ENCODE results near the gene ARAP2.

ARAP2 gene

DNA sequence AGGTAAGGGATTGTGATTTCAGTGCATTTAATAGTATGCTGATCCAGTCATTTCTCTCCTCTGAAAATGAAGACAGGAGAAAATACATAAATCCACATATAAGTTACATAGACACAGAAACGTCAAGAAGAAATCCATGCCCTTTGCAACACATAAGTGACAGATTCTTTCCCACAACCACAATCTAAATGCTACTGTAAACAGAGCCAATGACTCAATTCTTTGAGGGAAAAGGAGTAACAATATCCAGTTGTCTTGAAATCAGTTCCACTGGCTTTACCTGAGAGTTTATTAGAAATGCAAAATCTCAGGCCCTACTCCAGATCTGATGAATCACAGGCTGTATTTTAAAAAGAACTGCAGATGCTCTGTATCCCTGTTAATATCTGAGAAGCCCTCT, 66.4 kb downstream of the ARAP2 start:
- H3K4me2 ChIP-seq (ENCODE audit: low read length), result no peak overlapping the region
- H4K20me1 ChIP-seq (ENCODE audit: control insufficient read depth, insufficient read depth, low read depth, low read length), result no peaks in the 10 kb centered on the region
- H3K9me2 ChIP-seq (replicated peaks; ENCODE audit: control insufficient read depth, low read length), result no peaks in the 10 kb centered on the region
- H3K4me3 ChIP-seq (ENCODE audit: low read length), result no peak overlapping the region
- H3K4me1 ChIP-seq (ENCODE audit: control insufficient read depth, low read length), result no peaks in the 10 kb centered on the region
- no peaks in the 10 kb centered on the region for H3K9me3 ChIP-seq (ENCODE audit: control insufficient read depth, insufficient read depth, low read length)
- no peak for TF ChIP-seq EZH2phosphoT487 (IDR thresholded peaks at IDR 0.05; ENCODE audit: borderline replicate concordance, low read length)
- TF ChIP-seq, protein P1, sequence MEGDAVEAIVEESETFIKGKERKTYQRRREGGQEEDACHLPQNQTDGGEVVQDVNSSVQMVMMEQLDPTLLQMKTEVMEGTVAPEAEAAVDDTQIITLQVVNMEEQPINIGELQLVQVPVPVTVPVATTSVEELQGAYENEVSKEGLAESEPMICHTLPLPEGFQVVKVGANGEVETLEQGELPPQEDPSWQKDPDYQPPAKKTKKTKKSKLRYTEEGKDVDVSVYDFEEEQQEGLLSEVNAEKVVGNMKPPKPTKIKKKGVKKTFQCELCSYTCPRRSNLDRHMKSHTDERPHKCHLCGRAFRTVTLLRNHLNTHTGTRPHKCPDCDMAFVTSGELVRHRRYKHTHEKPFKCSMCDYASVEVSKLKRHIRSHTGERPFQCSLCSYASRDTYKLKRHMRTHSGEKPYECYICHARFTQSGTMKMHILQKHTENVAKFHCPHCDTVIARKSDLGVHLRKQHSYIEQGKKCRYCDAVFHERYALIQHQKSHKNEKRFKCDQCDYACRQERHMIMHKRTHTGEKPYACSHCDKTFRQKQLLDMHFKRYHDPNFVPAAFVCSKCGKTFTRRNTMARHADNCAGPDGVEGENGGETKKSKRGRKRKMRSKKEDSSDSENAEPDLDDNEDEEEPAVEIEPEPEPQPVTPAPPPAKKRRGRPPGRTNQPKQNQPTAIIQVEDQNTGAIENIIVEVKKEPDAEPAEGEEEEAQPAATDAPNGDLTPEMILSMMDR (IDR thresholded peaks at IDR 0.05; ENCODE audit: low read depth, low read length, poor library complexity, severe bottlenecking), result no peak
- H3K27me3 ChIP-seq (ENCODE audit: control insufficient read depth, low read length), result no peaks in the 10 kb centered on the region
- no peaks in the 10 kb centered on the region for H3K36me3 ChIP-seq (ENCODE audit: control insufficient read depth, low read length)
- H3K27ac ChIP-seq (ENCODE audit: low read depth, low read length), result no peak overlapping the region
- no peaks in the 10 kb centered on the region for H3K79me2 ChIP-seq (ENCODE audit: control insufficient read depth, low read length)
- no peaks in the 10 kb centered on the region for H3F3A ChIP-seq (ENCODE audit: control insufficient read depth, insufficient read depth)

DNA sequence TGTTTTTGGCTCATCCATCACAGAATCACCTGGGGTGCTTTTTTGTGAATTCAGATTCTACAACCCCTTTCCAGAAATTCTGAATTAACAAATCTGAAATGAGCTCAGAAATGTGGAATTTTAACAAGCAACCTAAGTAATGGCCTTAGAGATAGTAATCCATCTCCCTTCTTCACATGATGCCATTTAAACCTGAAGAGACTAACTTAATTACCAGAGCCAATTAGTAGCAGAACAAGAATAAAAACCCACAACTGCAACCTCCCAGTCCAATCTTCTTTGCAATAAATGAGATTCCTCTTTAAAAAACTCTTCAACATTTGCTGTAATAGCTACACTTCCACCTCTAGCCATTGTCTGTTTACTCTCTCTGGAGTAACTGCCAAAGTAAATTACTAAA, 69.7 kb downstream of the ARAP2 start:
- Histone ChIP-seq H3K27me3 (ENCODE audit: control insufficient read depth, low read length) (no peaks in the 10 kb centered on the region), H3K9me3 (ENCODE audit: control insufficient read depth, insufficient read depth, low read length) (no peaks in the 10 kb centered on the region), H3K36me3 (ENCODE audit: control insufficient read depth, low read length) (no peaks in the 10 kb centered on the region), H3K9me2 (replicated peaks; ENCODE audit: control insufficient read depth, low read length) (no peaks in the 10 kb centered on the region), H3K4me1 (ENCODE audit: control insufficient read depth, low read length) (no peaks in the 10 kb centered on the region), H3K79me2 (ENCODE audit: control insufficient read depth, low read length) (no peaks in the 10 kb centered on the region), H4K20me1 (ENCODE audit: control insufficient read depth, insufficient read depth, low read depth, low read length) (no peaks in the 10 kb centered on the region), H3F3A (ENCODE audit: control insufficient read depth, insufficient read depth) (no peaks in the 10 kb centered on the region), H3K4me3 (ENCODE audit: low read length) (no peak overlapping the region), H3K4me2 (ENCODE audit: low read length) (no peak overlapping the region), H3K27ac (ENCODE audit: low read depth, low read length) (no peak overlapping the region)
- TF ChIP-seq EZH2phosphoT487 (IDR thresholded peaks at IDR 0.05; ENCODE audit: borderline replicate concordance, low read length), result no peak

GRCh38 chr4:36173905-36174304, 70.4 kb downstream of the ARAP2 start:
- Histone ChIP-seq H3K4me3 (ENCODE audit: low read length) (no peak overlapping the region), H3F3A (ENCODE audit: control insufficient read depth, insufficient read depth) (no peaks in the 10 kb centered on the region)
- no peak for TF ChIP-seq EZH2phosphoT487 (IDR thresholded peaks at IDR 0.05; ENCODE audit: borderline replicate concordance, low read length)
- TF ChIP-seq, protein P1 (IDR thresholded peaks at IDR 0.05; ENCODE audit: low read depth, low read length, poor library complexity, severe bottlenecking), result no peak

GRCh38 chr4:36172656-36173055, 71.7 kb downstream of the ARAP2 start:
- Histone ChIP-seq H3K36me3 (ENCODE audit: control insufficient read depth, low read length) (no peaks in the 10 kb centered on the region), H3K4me1 (ENCODE audit: control insufficient read depth, low read length) (no peaks in the 10 kb centered on the region), H3K9me3 (ENCODE audit: control insufficient read depth, insufficient read depth, low read length) (no peaks in the 10 kb centered on the region), H3K27ac (ENCODE audit: low read depth, low read length) (no peak overlapping the region), H3F3A (ENCODE audit: control insufficient read depth, insufficient read depth) (no peaks in the 10 kb centered on the region), H3K4me3 (ENCODE audit: low read length) (no peak overlapping the region), H3K9me2 (replicated peaks; ENCODE audit: control insufficient read depth, low read length) (no peaks in the 10 kb centered on the region), H3K4me2 (ENCODE audit: low read length) (no peak overlapping the region), H3K79me2 (ENCODE audit: control insufficient read depth, low read length) (no peaks in the 10 kb centered on the region), H4K20me1 (ENCODE audit: control insufficient read depth, insufficient read depth, low read depth, low read length) (no peaks in the 10 kb centered on the region), H3K27me3 (ENCODE audit: control insufficient read depth, low read length) (no peaks in the 10 kb centered on the region)
- TF ChIP-seq EZH2phosphoT487 (IDR thresholded peaks at IDR 0.05; ENCODE audit: borderline replicate concordance, low read length), result no peak
- TF ChIP-seq, protein P1 (IDR thresholded peaks at IDR 0.05; ENCODE audit: low read depth, low read length, poor library complexity, severe bottlenecking), result no peak

More at GRCh38 chr4:36173905-36174304, 70.4 kb downstream of the ARAP2 start:
- Histone ChIP-seq H3K79me2 (ENCODE audit: control insufficient read depth, low read length) (no peaks in the 10 kb centered on the region), H3K9me3 (ENCODE audit: control insufficient read depth, insufficient read depth, low read length) (no peaks in the 10 kb centered on the region), H3K27me3 (ENCODE audit: control insufficient read depth, low read length) (no peaks in the 10 kb centered on the region), H3K4me1 (ENCODE audit: control insufficient read depth, low read length) (no peaks in the 10 kb centered on the region), H3K9me2 (replicated peaks; ENCODE audit: control insufficient read depth, low read length) (no peaks in the 10 kb centered on the region), H3K27ac (ENCODE audit: low read depth, low read length) (no peak overlapping the region), H3K36me3 (ENCODE audit: control insufficient read depth, low read length) (no peaks in the 10 kb centered on the region), H3K4me2 (ENCODE audit: low read length) (no peak overlapping the region), H4K20me1 (ENCODE audit: control insufficient read depth, insufficient read depth, low read depth, low read length) (no peaks in the 10 kb centered on the region)
